HepG2 (cell line): Measurements from ENCODE around the gene PELI2.

Experiments used
- BCLAF1 ChIP-seq: fragments of 450-650 bp; IDR thresholded peaks from 2 replicates; pipeline ENCODE4 v1.6.1; 2017; ENCODE audit warnings: mild to moderate bottlenecking
- EZH2 ChIP-seq: conservative IDR thresholded peaks from 2 replicates; pipeline ENCODE4 v1.6.1; 2012; ENCODE audit warnings: mild to moderate bottlenecking, low read depth, low read length, moderate library complexity
- TF ChIP-seq, protein P1 (sequence below): sonication (generic); formaldehyde crosslinking; IDR thresholded peaks from 2 replicates; pipeline ENCODE4 v1.5.0; 2020; ENCODE audit warnings: missing genetic modification reagents

- TF ChIP-seq BCLAF1 (no peak), EZH2 (no peak)
- TF ChIP-seq, protein P1, sequence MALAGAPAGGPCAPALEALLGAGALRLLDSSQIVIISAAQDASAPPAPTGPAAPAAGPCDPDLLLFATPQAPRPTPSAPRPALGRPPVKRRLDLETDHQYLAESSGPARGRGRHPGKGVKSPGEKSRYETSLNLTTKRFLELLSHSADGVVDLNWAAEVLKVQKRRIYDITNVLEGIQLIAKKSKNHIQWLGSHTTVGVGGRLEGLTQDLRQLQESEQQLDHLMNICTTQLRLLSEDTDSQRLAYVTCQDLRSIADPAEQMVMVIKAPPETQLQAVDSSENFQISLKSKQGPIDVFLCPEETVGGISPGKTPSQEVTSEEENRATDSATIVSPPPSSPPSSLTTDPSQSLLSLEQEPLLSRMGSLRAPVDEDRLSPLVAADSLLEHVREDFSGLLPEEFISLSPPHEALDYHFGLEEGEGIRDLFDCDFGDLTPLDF (CRISPR knock-in tag): no peak
These were observed 15.3 kb downstream of the PELI2 start for GRCh38 chr14:56133547-56133946.
